Measurements from ENCODE around the gene C1orf122.

Gene C1orf122

DNA sequence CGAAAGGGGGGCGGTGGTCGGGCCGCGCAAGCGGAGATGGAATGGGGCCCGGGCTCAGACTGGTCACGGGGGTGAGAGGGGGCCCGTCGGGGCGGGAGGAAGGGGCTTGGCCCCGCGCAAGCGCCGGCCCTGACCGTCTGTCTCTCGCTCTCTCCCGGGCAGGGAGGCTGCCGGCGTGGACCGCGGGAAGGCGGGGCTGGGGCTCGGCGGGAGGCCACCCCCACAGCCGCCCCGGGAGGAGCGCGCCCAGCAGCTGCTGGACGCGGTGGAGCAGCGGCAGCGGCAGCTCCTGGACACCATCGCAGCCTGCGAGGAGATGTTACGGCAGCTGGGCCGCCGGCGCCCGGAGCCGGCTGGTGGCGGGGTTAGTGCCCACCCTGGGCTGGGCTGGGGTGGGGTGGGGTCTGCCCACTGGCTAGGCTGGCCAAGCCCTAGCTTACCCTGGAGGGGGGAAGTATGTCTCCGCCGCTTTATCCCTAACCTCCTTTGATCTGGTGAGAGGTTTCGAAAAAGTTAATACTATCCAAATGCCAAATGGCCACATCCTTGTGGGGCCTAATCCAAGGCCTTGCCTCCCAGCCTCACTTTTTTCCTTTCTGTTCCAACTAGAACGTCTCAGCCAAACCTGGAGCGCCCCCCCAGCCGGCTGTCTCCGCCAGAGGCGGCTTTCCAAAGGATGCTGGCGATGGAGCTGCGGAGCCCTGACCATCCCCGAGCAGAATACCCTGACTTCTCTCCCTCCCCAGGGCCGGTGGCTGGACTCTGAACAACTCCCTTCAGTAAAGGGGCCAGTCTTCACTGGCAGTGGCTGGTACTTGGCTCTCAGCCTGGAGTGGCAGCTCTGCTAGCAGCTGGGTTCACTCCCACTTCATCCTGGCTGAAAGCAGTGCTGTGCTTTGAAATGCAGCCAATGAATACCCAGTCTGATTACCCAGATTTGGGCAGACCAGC lies 1.1 kb downstream of the C1orf122 start:
- Histone ChIP-seq H3K27me3 (ENCODE audit: insufficient read depth, low read length, poor library complexity) (no peaks in the 10 kb centered on the region), H3K23ac (ENCODE audit: low read length) (peak overlapping the region; percentile 81), H4K8ac (ENCODE audit: low read depth, low read length) (no peak overlapping the region), H3K36me3 (ENCODE audit: control insufficient read depth, insufficient read depth, low read length) (peaks cover 17% of the 10 kb centered on the region), H3K4ac (ENCODE audit: low read depth, low read length) (peak overlapping the region; percentile 88), H3K56ac (ENCODE audit: low read length) (peak overlapping the region; percentile 91), H3K18ac (ENCODE audit: low read length) (peak overlapping the region; percentile 92), H3K79me1 (ENCODE audit: low read length) (peaks cover 20% of the 10 kb centered on the region), H3K79me2 (ENCODE audit: control insufficient read depth, insufficient read depth, low read length) (peaks cover 14% of the 10 kb centered on the region), H2AK5ac (ENCODE audit: low read length) (no peak overlapping the region), H2BK120ac (ENCODE audit: low read depth, low read length) (no peak overlapping the region), H3K9ac (ENCODE audit: low read length) (peak overlapping the region; percentile 78), H3K27ac (ENCODE audit: low read depth, low read length) (peak overlapping the region; percentile 65), H2BK5ac (ENCODE audit: low read length) (no peak overlapping the region), H3K4me1 (ENCODE audit: control insufficient read depth, low read depth, low read length) (peaks cover 1% of the 10 kb centered on the region), H2BK15ac (replicated peaks; ENCODE audit: low read depth) (no peak overlapping the region), H3K4me3 (ENCODE audit: low read length) (peak overlapping the region; percentile 63), H3K4me2 (ENCODE audit: low read length) (peak overlapping the region; percentile 27), H4K5ac (ENCODE audit: low read length) (no peak overlapping the region)
- no CpG with 5 or more reads among the region's 54 CpGs for WGBS (ENCODE audit: extremely low coverage, insufficient coverage, low lambda C conversion rate)
- DNase-seq = peak; percentile 47

- H2AK5ac ChIP-seq (ENCODE audit: low read length) = no peak overlapping the region
- peaks cover 14% of the 10 kb centered on the region for H3K79me2 ChIP-seq (ENCODE audit: control insufficient read depth, insufficient read depth, low read length)
- peaks cover 1% of the 10 kb centered on the region for H3K4me1 ChIP-seq (ENCODE audit: control insufficient read depth, low read depth, low read length)
- H4K5ac ChIP-seq (ENCODE audit: low read length) = no peak overlapping the region
- no peak overlapping the region for H2BK15ac ChIP-seq (replicated peaks; ENCODE audit: low read depth)
- H3K56ac ChIP-seq (ENCODE audit: low read length) = no peak overlapping the region
- no CpG with 5 or more reads among the region's 2 CpGs for WGBS (ENCODE audit: extremely low coverage, insufficient coverage, low lambda C conversion rate)
- peaks cover 18% of the 10 kb centered on the region for H3K79me1 ChIP-seq (ENCODE audit: low read length)
- H3K23ac ChIP-seq (ENCODE audit: low read length) = no peak overlapping the region
- H4K8ac ChIP-seq (ENCODE audit: low read depth, low read length) = no peak overlapping the region
- H3K4ac ChIP-seq (ENCODE audit: low read depth, low read length) = no peak overlapping the region
- H3K27me3 ChIP-seq (ENCODE audit: insufficient read depth, low read length, poor library complexity) = no peaks in the 10 kb centered on the region
- H3K9ac ChIP-seq (ENCODE audit: low read length) = no peak overlapping the region
- no peak overlapping the region for H2BK120ac ChIP-seq (ENCODE audit: low read depth, low read length)
- peaks cover 8% of the 10 kb centered on the region for H3K36me3 ChIP-seq (ENCODE audit: control insufficient read depth, insufficient read depth, low read length)
- no peak overlapping the region for H3K4me2 ChIP-seq (ENCODE audit: low read length)
- H2BK5ac ChIP-seq (ENCODE audit: low read length) = no peak overlapping the region
- H3K4me3 ChIP-seq (ENCODE audit: low read length) = no peak overlapping the region
- no peak overlapping the region for H3K27ac ChIP-seq (ENCODE audit: low read depth, low read length)
- no peak for DNase-seq
- H3K18ac ChIP-seq (ENCODE audit: low read length) = no peak overlapping the region
Measured at GRCh38 chr1:37809942-37810341, 2.4 kb downstream of the C1orf122 start.

DNA sequence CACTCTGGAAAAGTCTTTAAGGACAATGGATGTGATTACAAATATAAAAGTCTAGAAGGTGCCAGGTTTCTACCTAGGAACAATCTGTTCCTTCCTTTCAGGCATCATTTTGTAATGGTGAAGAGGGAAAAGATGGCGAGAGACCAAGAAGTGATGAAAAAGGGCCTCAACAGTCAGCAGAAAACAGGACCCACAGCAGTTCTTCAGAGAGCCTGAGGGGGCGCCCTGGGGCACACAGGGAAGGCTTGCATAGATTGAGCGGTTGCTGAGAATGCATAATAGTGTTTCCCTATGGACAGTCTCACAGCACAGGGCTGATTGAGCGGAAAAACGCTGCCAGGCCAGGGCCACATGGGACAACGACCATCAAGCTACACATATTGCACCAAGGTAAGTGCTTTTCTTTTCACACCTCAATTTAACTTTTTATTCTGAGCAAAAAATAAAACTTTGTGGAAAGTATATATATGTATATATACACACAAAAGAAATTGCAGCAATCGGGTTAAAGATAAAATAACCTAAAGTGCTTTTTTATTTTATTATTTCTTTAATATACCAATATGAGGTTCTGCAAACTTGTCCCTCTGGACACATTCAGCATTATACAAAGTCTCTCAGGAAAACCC lies 3.6 kb downstream of the C1orf122 start:
- Histone ChIP-seq H2BK15ac (replicated peaks; ENCODE audit: low read depth) (no peak overlapping the region), H3K79me1 (ENCODE audit: low read length) (peaks cover 13% of the 10 kb centered on the region), H3K4ac (ENCODE audit: low read depth, low read length) (no peak overlapping the region), H2AK5ac (ENCODE audit: low read length) (no peak overlapping the region), H3K18ac (ENCODE audit: low read length) (no peak overlapping the region), H3K4me1 (ENCODE audit: control insufficient read depth, low read depth, low read length) (peaks cover 1% of the 10 kb centered on the region), H3K36me3 (ENCODE audit: control insufficient read depth, insufficient read depth, low read length) (peaks cover 2% of the 10 kb centered on the region), H3K27me3 (ENCODE audit: insufficient read depth, low read length, poor library complexity) (no peaks in the 10 kb centered on the region), H3K79me2 (ENCODE audit: control insufficient read depth, insufficient read depth, low read length) (peaks cover 12% of the 10 kb centered on the region), H3K27ac (ENCODE audit: low read depth, low read length) (no peak overlapping the region), H3K23ac (ENCODE audit: low read length) (no peak overlapping the region), H2BK5ac (ENCODE audit: low read length) (no peak overlapping the region), H3K56ac (ENCODE audit: low read length) (no peak overlapping the region), H3K9ac (ENCODE audit: low read length) (no peak overlapping the region), H3K4me3 (ENCODE audit: low read length) (no peak overlapping the region), H3K4me2 (ENCODE audit: low read length) (no peak overlapping the region), H4K8ac (ENCODE audit: low read depth, low read length) (no peak overlapping the region), H2BK120ac (ENCODE audit: low read depth, low read length) (no peak overlapping the region), H4K5ac (ENCODE audit: low read length) (no peak overlapping the region)
- DNase-seq = peak; percentile 86
- no CpG with 5 or more reads among the region's 7 CpGs for WGBS (ENCODE audit: extremely low coverage, insufficient coverage, low lambda C conversion rate)

DNA sequence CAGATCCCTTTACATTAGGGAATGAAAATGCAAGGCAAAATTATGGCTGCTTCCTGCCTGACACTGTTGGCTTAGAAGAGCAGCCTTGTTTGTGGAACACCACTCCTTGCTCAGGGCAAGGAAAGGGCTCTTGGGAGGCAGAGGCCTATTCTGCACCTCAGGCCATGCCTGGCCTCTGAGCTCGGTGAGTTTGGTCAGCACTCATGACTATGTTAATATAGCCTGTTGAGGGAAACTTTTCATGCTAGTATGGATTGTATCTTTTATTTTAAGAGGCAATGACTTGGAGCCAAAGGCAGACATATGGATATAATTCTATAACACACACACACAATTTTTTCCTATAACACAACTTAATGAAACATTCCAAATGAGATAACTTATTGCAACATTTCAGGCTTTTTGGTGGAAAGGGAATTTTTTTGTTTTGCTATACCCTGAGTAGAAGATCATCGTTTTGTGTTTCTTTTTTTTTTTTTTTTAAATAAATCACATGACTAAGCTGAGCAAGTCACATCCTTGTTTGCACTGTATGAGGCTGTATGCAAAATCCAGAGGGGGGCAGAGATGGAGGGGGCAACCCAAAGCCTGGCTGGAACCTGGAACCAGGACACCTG lies 6.0 kb downstream of the C1orf122 start:
- H3K4ac ChIP-seq (ENCODE audit: low read depth, low read length) = no peak overlapping the region
- no peak overlapping the region for H4K5ac ChIP-seq (ENCODE audit: low read length)
- H3K9ac ChIP-seq (ENCODE audit: low read length) = no peak overlapping the region
- no CpG with 5 or more reads among the region's 2 CpGs for WGBS (ENCODE audit: extremely low coverage, insufficient coverage, low lambda C conversion rate)
- no peak overlapping the region for H3K23ac ChIP-seq (ENCODE audit: low read length)
- H3K56ac ChIP-seq (ENCODE audit: low read length) = no peak overlapping the region
- peaks cover 4% of the 10 kb centered on the region for H3K79me1 ChIP-seq (ENCODE audit: low read length)
- H3K27me3 ChIP-seq (ENCODE audit: insufficient read depth, low read length, poor library complexity) = no peaks in the 10 kb centered on the region
- no peaks in the 10 kb centered on the region for H3K36me3 ChIP-seq (ENCODE audit: control insufficient read depth, insufficient read depth, low read length)
- no peak overlapping the region for H2BK120ac ChIP-seq (ENCODE audit: low read depth, low read length)
- no peak overlapping the region for H4K8ac ChIP-seq (ENCODE audit: low read depth, low read length)
- H3K18ac ChIP-seq (ENCODE audit: low read length) = no peak overlapping the region
- no peak overlapping the region for H2BK5ac ChIP-seq (ENCODE audit: low read length)
- no peak overlapping the region for H3K4me2 ChIP-seq (ENCODE audit: low read length)
- no peak overlapping the region for H2AK5ac ChIP-seq (ENCODE audit: low read length)
- no peak overlapping the region for H2BK15ac ChIP-seq (replicated peaks; ENCODE audit: low read depth)
- no peak for DNase-seq
- no peaks in the 10 kb centered on the region for H3K79me2 ChIP-seq (ENCODE audit: control insufficient read depth, insufficient read depth, low read length)
- H3K4me1 ChIP-seq (ENCODE audit: control insufficient read depth, low read depth, low read length) = no peaks in the 10 kb centered on the region
- no peak overlapping the region for H3K4me3 ChIP-seq (ENCODE audit: low read length)
- no peak overlapping the region for H3K27ac ChIP-seq (ENCODE audit: low read depth, low read length)

GRCh38 chr1:37814252-37814651 lies 6.7 kb downstream of the C1orf122 start:
- no peak overlapping the region for H4K8ac ChIP-seq (ENCODE audit: low read depth, low read length)
- no peak overlapping the region for H3K56ac ChIP-seq (ENCODE audit: low read length)
- H3K27ac ChIP-seq (ENCODE audit: low read depth, low read length) = no peak overlapping the region
- H3K4me2 ChIP-seq (ENCODE audit: low read length) = no peak overlapping the region
- no peak overlapping the region for H3K18ac ChIP-seq (ENCODE audit: low read length)
- H3K4ac ChIP-seq (ENCODE audit: low read depth, low read length) = no peak overlapping the region
- no peak overlapping the region for H2AK5ac ChIP-seq (ENCODE audit: low read length)
- H3K9ac ChIP-seq (ENCODE audit: low read length) = no peak overlapping the region
- H2BK15ac ChIP-seq (replicated peaks; ENCODE audit: low read depth) = no peak overlapping the region
- no peak overlapping the region for H3K23ac ChIP-seq (ENCODE audit: low read length)
- H3K4me1 ChIP-seq (ENCODE audit: control insufficient read depth, low read depth, low read length) = no peaks in the 10 kb centered on the region
- no peak overlapping the region for H3K4me3 ChIP-seq (ENCODE audit: low read length)
- H3K27me3 ChIP-seq (ENCODE audit: insufficient read depth, low read length, poor library complexity) = no peaks in the 10 kb centered on the region
- H4K5ac ChIP-seq (ENCODE audit: low read length) = no peak overlapping the region
- H3K36me3 ChIP-seq (ENCODE audit: control insufficient read depth, insufficient read depth, low read length) = no peaks in the 10 kb centered on the region
- no peak for DNase-seq
- no peak overlapping the region for H2BK120ac ChIP-seq (ENCODE audit: low read depth, low read length)
- H3K79me2 ChIP-seq (ENCODE audit: control insufficient read depth, insufficient read depth, low read length) = no peaks in the 10 kb centered on the region
- no CpG with 5 or more reads among the region's 7 CpGs for WGBS (ENCODE audit: extremely low coverage, insufficient coverage, low lambda C conversion rate)
- H2BK5ac ChIP-seq (ENCODE audit: low read length) = no peak overlapping the region
- peaks cover under 1% of the 10 kb centered on the region for H3K79me1 ChIP-seq (ENCODE audit: low read length)
